ENCODE results near the gene SYVN1.
A peak's percentile ranks its signal among the peaks of the same experiment; 100 is the strongest.
"Not testable (repeated sequence)": the region's sequence is repeated elsewhere in the genome, so short reads cannot be mapped to it uniquely, and the experiment has no call there.

The SYVN1 gene

GRCh38 chr11:65151331-65151899 lies 17.1 kb upstream of the SYVN1 start:
- DNase-seq (ENCODE audit: low read depth): no peak

GRCh38 chr11:65150509-65151299 lies 16.4 kb upstream of the SYVN1 start:
- peak; percentile 66 for DNase-seq (ENCODE audit: low read depth)

- DNase-seq (ENCODE audit: low read depth): not testable (repeated sequence)
Measured at GRCh38 chr11:65150131-65150508, 15.8 kb upstream of the SYVN1 start.

GRCh38 chr11:65148657-65149056 lies 14.3 kb upstream of the SYVN1 start:
- no peak for DNase-seq (ENCODE audit: low read depth)

GRCh38 chr11:65147352-65148075 lies 13.2 kb upstream of the SYVN1 start:
- no peak for DNase-seq (ENCODE audit: low read depth)

GRCh38 chr11:65141896-65142494 lies 7.7 kb upstream of the SYVN1 start:
- DNase-seq (ENCODE audit: low read depth): no peak

GRCh38 chr11:65136515-65137096 lies 2.3 kb upstream of the SYVN1 start:
- no peak for DNase-seq (ENCODE audit: low read depth)

- no peak for DNase-seq (ENCODE audit: low read depth)
Measured at GRCh38 chr11:65135633-65136145, 1.4 kb upstream of the SYVN1 start.

GRCh38 chr11:65134952-65135632 lies 773 bp upstream of the SYVN1 start:
- DNase-seq (ENCODE audit: low read depth): peak; percentile 98

GRCh38 chr11:65133724-65134123 lies 595 bp downstream of the SYVN1 start:
- peak; percentile 43 for DNase-seq (ENCODE audit: low read depth)

- no peak for DNase-seq (ENCODE audit: low read depth)
Measured at GRCh38 chr11:65132988-65133700, 1.2 kb downstream of the SYVN1 start.

GRCh38 chr11:65132238-65132987 lies 1.9 kb downstream of the SYVN1 start:
- DNase-seq (ENCODE audit: low read depth): no peak

GRCh38 chr11:65131895-65132237 lies 2.5 kb downstream of the SYVN1 start:
- no peak for DNase-seq (ENCODE audit: low read depth)

- DNase-seq (ENCODE audit: low read depth): no peak
Measured at GRCh38 chr11:65131417-65131776, 2.9 kb downstream of the SYVN1 start.

- no peak for DNase-seq (ENCODE audit: low read depth)
Measured at GRCh38 chr11:65130631-65131416, 3.5 kb downstream of the SYVN1 start.

GRCh38 chr11:65129649-65130441 lies 4.5 kb downstream of the SYVN1 start:
- no peak for DNase-seq (ENCODE audit: low read depth)

GRCh38 chr11:65128182-65129145 lies 5.9 kb downstream of the SYVN1 start:
- no peak for DNase-seq (ENCODE audit: low read depth)
